Liver (tissue), 3 donors: Measurements from ENCODE around the gene UBQLN3.

Experiments used
- CTCF ChIP-seq: fragments of 150-350 bp; IDR thresholded peaks from 2 replicates; pipeline ENCODE4 v1.5.1; 2017; ENCODE audit warnings: improper control_type of control experiment, low read depth, low read length; ENCODE audit not compliant: missing input control
- REST ChIP-seq: IDR thresholded peaks from 2 replicates; pipeline ENCODE4 v1.6.1; 2016; ENCODE audit warnings: antibody characterized with exemption, mild to moderate bottlenecking
- RXRA ChIP-seq, 2 donors: IDR thresholded peaks; 2 replicates each; pipeline ENCODE4 v1.6.1; 2017 to 2018; ENCODE audit warnings: antibody characterized with exemption in 2 of 2, mild to moderate bottlenecking in 1 of 2
- TAF1 ChIP-seq: conservative IDR thresholded peaks from 2 replicates; pipeline ENCODE4 v1.6.1; 2016; ENCODE audit warnings: antibody characterized with exemption, mild to moderate bottlenecking
- donor health status: healthy.
- donor health status: healthy.

GRCh38 chr11:5550440-5551095, 40.8 kb upstream of the UBQLN3 start:
- TF ChIP-seq CTCF (no peak), RXRA (IDR thresholded peaks at IDR 0.05) (no peak), REST (no peak), TAF1 (no peak)
